Measurements from ENCODE around the gene NSA2.
"Not testable (repeated sequence)": the region's sequence is repeated elsewhere in the genome, so short reads cannot be mapped to it uniquely, and the experiment has no call there.

Gene NSA2

GRCh38 chr5:74766849-74767578, at the start of gene NSA2, which contains the start of gene GFM2:
Gene NSA2, plus strand, starts transcription at chr5:74767249. Its CDS starts 112 bp downstream, at chr5:74767361.
Gene GFM2, minus strand, starts transcription at chr5:74767117. Its CDS starts 3,375 bp downstream, at chr5:74763742.
- peak; percentile 81 to 87 for DNase-seq (ENCODE audit: extremely low read depth in 1 of 2, low read depth in 1 of 2)

DNA sequence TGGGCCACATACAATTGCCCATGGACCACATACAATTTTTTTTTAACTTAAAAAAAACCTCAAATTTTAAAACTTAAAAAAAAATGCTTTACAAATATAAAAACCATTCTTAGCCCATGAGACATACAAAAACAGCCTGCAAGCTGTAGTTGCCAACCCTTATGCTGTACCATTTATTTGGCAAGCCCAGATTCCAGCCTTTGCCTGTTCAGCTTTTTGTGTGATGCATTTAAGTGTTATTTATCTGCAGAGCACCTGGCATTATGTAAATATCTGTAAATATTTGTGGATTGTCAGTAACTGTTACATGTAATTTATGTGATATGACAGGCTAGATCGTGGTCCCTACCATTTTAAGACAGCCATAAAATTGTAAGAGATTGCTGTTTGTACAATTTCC, 49.5 kb upstream of the NSA2 start:
- DNase-seq (ENCODE audit: extremely low read depth in 1 of 2, low read depth in 1 of 2) = no peak

DNA sequence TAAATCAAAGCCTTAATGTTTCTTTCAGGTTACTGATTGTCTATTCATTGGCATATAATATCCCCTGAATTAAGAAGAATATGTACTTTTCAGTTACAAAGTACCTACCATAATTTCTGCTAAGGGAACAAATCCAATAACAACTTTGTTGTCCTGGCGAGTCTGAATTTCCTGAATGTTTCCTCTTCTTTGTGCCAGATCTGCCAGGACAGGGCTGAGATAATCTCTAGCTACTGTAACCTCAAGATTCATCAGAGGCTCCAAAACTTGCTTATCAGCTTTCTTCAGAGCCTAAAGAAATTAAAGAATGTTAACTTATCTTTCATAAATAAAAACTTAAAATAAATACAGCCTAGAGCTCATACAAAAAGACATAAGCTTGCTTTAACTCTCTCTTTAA, 44.8 kb upstream of the NSA2 start:
- no peak for DNase-seq (ENCODE audit: extremely low read depth in 1 of 2, low read depth in 1 of 2)

- DNase-seq (ENCODE audit: extremely low read depth in 1 of 2, low read depth in 1 of 2) = no peak
Measured at GRCh38 chr5:74725331-74725730, 41.7 kb upstream of the NSA2 start.

DNA sequence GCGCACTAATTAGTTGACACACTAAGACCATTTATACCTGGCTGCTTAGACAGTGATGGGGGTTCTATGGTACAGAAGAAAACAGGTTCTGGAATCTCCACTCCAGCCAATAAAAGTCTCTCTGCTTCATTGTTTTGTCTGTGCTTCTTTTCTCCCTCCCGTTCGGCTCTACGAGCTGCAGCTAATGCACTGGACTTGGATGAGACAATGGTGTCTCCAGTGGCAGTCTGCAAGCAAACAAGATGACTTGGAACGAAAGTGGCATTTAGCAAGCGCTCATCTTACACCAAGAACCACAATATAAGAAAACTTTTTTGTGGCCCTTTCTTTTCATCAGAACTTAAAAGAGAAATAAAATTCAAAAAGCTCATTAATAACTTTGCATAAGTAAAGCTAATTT, 30.3 kb upstream of the NSA2 start:
- DNase-seq (ENCODE audit: extremely low read depth in 1 of 2, low read depth in 1 of 2) = no peak

GRCh38 chr5:74738406-74738805, 28.6 kb upstream of the NSA2 start:
- no peak for DNase-seq (ENCODE audit: extremely low read depth in 1 of 2, low read depth in 1 of 2)

DNA sequence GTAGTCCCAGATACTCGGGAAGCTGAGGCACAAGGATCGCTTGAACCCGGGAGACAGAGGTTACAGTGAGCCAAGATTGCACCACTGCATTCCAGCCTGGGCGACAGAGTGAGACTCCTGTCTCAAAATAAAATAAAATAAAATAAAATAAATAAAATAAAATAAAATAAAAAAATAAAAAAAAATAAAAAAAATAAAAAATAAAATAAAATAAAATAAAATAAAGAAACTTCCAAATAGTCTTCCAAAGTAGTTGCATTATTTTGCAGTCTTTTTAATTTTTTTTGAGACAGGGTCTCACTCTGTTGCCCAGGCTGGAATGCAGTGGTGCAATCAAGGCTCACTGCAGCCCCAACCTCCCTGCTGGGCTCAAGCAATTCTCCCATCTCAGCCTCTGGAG, 18.3 kb upstream of the NSA2 start:
- DNase-seq (ENCODE audit: extremely low read depth in 1 of 2, low read depth in 1 of 2) = not testable (repeated sequence)

DNA sequence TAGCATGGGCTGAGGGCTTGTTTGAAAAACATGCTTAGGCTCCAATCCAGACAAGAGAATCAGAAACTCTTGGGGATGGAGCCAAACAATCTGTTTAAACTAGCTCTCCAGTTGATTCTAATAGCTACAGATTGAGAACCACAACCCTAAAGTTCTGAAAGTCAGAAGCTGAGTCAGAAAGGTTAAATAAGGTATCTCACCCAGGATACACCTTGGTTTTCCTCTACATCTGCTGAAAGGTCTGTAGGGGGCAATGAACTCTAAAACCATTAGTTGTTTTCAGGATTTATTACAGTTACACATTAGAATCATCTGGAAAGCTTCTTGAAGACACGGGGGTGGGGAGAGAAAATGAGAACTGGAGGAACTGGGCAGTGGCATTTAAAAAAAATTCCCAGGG, 5.8 kb upstream of the NSA2 start:
- DNase-seq (ENCODE audit: extremely low read depth in 1 of 2, low read depth in 1 of 2) = no peak

DNA sequence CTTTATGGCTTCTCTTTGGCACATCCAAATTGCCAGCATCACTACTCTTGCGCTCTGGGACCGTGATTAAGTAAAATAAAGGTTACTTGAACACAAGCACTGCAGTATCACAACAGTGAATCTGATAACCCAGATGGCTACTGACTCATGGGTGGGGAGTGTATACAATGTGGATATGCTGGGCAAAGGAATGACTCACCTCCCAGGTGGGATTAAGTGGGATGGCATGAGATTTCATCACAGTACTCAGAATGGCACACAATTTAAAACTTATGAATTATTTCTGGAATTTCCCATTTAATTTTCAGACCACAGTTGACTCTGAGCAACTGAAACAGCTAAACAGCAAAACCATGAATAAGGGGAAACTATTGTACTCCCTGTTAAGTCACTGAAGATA, 4.5 kb upstream of the NSA2 start:
- DNase-seq (ENCODE audit: extremely low read depth in 1 of 2, low read depth in 1 of 2) = peak in 1 of 2 donors; percentile 36

GRCh38 chr5:74763504-74763903, 3.5 kb upstream of the NSA2 start:
- DNase-seq (ENCODE audit: extremely low read depth in 1 of 2, low read depth in 1 of 2) = no peak

DNA sequence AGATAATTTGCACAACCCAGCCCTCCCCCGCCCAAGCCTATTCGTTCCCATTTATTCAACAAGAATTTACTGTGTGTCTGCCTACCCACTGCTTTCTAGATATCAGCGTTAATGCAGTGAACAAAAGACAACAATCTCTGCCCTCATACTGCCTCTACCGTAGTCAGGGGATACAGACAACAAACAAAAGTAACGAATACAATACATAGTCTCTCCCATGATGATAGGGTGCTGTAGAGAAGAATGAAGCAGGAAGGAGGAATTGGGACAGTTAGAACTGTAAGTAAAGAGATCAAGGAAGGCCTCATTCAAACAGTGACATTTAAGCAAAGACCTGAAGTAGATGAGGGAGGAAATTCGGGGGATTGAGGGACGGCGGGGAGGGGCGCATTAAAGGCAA, 1.8 kb upstream of the NSA2 start:
- no peak for DNase-seq (ENCODE audit: extremely low read depth in 1 of 2, low read depth in 1 of 2)

GRCh38 chr5:74765929-74766328, 1.1 kb upstream of the NSA2 start:
- no peak for DNase-seq (ENCODE audit: extremely low read depth in 1 of 2, low read depth in 1 of 2)

GRCh38 chr5:74766418-74766848, 616 bp upstream of the NSA2 start:
- DNase-seq (ENCODE audit: extremely low read depth in 1 of 2, low read depth in 1 of 2) = no peak

DNA sequence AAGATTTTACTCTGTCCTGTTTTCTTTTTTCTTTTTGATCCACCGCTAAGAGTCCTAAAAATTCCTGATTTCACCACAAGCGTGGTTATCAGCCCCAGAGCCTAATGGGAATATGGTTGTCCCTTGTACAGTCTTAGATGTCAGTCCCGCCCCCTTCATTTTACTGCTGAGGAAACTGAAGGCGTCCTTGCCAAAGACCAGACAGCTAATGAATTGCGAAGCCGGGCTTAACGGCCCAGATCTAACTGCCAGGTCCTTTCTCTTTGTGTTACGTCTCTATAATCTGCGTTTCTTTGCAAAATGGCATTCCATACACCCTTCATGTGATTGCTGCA, 497 bp downstream of the NSA2 start:
- DNase-seq (ENCODE audit: extremely low read depth in 1 of 2, low read depth in 1 of 2) = no peak

DNA sequence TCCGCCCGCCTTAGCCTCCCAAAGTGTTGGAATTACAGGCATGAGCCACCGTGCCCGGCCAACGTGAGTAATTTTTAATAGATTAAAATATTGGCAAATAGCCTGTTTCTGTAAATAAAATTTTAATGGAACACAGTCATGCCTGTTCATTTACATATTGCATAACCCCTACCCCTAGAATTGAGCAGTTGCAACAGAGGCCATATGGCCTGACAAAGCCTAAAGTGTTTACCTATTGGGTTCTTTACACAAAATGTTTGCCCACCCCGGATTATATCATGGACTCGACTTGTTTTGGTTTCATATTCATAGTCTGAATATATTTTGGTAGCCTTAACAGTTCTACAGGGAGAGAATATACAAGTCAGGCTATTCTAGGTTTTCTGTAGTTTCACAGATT, 5.3 kb downstream of the NSA2 start:
- DNase-seq (ENCODE audit: extremely low read depth in 1 of 2, low read depth in 1 of 2) = no peak

GRCh38 chr5:74778609-74779008, 11.6 kb downstream of the NSA2 start:
- DNase-seq (ENCODE audit: extremely low read depth in 1 of 2, low read depth in 1 of 2) = no peak

GRCh38 chr5:74786851-74787250, 19.8 kb downstream of the NSA2 start:
- DNase-seq (ENCODE audit: extremely low read depth in 1 of 2, low read depth in 1 of 2) = no peak

GRCh38 chr5:74787424-74787823, 20.4 kb downstream of the NSA2 start:
- DNase-seq (ENCODE audit: extremely low read depth in 1 of 2, low read depth in 1 of 2) = no peak

DNA sequence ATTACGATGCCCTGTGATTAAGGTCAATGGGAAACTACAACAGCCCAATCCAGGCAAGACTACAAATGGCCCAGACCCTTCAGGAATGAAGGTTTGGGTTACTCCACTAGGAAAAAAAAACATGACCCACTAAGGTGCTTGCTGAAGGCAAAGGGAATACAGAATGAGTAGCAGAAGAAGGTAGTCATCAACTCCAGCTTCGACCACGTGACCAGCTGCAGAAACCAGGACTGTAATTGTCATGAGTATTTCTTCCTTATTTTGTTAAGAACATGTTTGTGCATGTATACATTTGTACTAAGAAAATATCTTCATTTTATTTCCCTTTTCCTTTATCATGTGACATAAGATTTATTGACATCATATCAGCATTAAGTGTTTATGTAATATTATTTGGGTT, 24.6 kb downstream of the NSA2 start:
- DNase-seq (ENCODE audit: extremely low read depth in 1 of 2, low read depth in 1 of 2) = not testable (repeated sequence)

- DNase-seq (ENCODE audit: extremely low read depth in 1 of 2, low read depth in 1 of 2) = no peak
Measured at GRCh38 chr5:74798977-74799911, 32.2 kb downstream of the NSA2 start.

GRCh38 chr5:74801197-74801596, 34.1 kb downstream of the NSA2 start:
- no peak for DNase-seq (ENCODE audit: extremely low read depth in 1 of 2, low read depth in 1 of 2)

DNA sequence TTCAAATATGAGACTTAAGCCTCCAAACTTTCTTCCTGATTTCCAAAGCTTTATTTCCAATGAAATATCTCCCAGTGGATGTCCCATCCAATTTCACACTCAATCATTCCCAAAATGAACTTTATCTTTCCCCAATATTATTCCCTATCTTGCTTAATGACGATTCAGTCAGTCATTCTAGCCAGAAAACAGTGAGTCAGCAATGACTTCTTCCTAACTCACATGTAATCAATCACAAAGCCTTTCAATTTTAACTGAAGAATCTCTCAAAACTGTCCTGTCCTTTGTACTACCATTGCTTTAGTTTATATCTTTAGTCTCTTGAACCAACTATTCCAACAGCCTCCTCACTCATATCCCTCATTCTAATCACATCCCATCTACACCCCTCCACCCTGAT, 34.9 kb downstream of the NSA2 start:
- DNase-seq (ENCODE audit: extremely low read depth in 1 of 2, low read depth in 1 of 2) = no peak

Data from stimulated activated CD8-positive, alpha-beta memory T cell treated with anti-CD3 and anti-CD28 coated beads, Interleukin-7, amount 100 ng/mL, for 48 hours (primary cell).